ENCODE measurements around the gene CDC42EP4.

The CDC42EP4 gene

GRCh38 chr17:73311781-73312641, at the start of gene CDC42EP4:
CDC42EP4 (minus strand) TSS chr17:73312001; CDS start chr17:73286500, 25,501 bp downstream.
- peak; percentile 62 to 72 for DNase-seq (ENCODE audit: low read depth in 2 of 2)

GRCh38 chr17:73360961-73361761, 49.4 kb upstream of the CDC42EP4 start:
- DNase-seq (ENCODE audit: low read depth in 2 of 2): no peak

GRCh38 chr17:73359987-73360410, 48.2 kb upstream of the CDC42EP4 start:
- DNase-seq (ENCODE audit: low read depth in 2 of 2): no peak

- DNase-seq (ENCODE audit: low read depth in 2 of 2): no peak
Measured at GRCh38 chr17:73359352-73359751, 47.6 kb upstream of the CDC42EP4 start.

- DNase-seq (ENCODE audit: low read depth in 2 of 2): no peak
Measured at GRCh38 chr17:73358668-73359067, 46.9 kb upstream of the CDC42EP4 start.

GRCh38 chr17:73357981-73358380, 46.2 kb upstream of the CDC42EP4 start:
- no peak for DNase-seq (ENCODE audit: low read depth in 2 of 2)

GRCh38 chr17:73357318-73357717, 45.5 kb upstream of the CDC42EP4 start:
- no peak for DNase-seq (ENCODE audit: low read depth in 2 of 2)

GRCh38 chr17:73356561-73357170, 44.9 kb upstream of the CDC42EP4 start:
- DNase-seq (ENCODE audit: low read depth in 2 of 2): no peak

GRCh38 chr17:73354423-73355284, 42.9 kb upstream of the CDC42EP4 start:
- DNase-seq (ENCODE audit: low read depth in 2 of 2): no peak

GRCh38 chr17:73352261-73352660, 40.5 kb upstream of the CDC42EP4 start:
- DNase-seq (ENCODE audit: low read depth in 2 of 2): no peak

- no peak for DNase-seq (ENCODE audit: low read depth in 2 of 2)
Measured at GRCh38 chr17:73351764-73352163, 40.0 kb upstream of the CDC42EP4 start.

- no peak for DNase-seq (ENCODE audit: low read depth in 2 of 2)
Measured at GRCh38 chr17:73350864-73351263, 39.1 kb upstream of the CDC42EP4 start.

GRCh38 chr17:73349647-73350046, 37.8 kb upstream of the CDC42EP4 start:
- DNase-seq (ENCODE audit: low read depth in 2 of 2): no peak

GRCh38 chr17:73349138-73349537, 37.3 kb upstream of the CDC42EP4 start:
- no peak for DNase-seq (ENCODE audit: low read depth in 2 of 2)

- DNase-seq (ENCODE audit: low read depth in 2 of 2): no peak
Measured at GRCh38 chr17:73348829-73349095, 37.0 kb upstream of the CDC42EP4 start.

- DNase-seq (ENCODE audit: low read depth in 2 of 2): no peak
Measured at GRCh38 chr17:73348018-73348828, 36.4 kb upstream of the CDC42EP4 start.

GRCh38 chr17:73347351-73347750, 35.5 kb upstream of the CDC42EP4 start:
- no peak for DNase-seq (ENCODE audit: low read depth in 2 of 2)

GRCh38 chr17:73346501-73347162, 34.8 kb upstream of the CDC42EP4 start:
- no peak for DNase-seq (ENCODE audit: low read depth in 2 of 2)

- DNase-seq (ENCODE audit: low read depth in 2 of 2): no peak
Measured at GRCh38 chr17:73343739-73344454, 32.1 kb upstream of the CDC42EP4 start.
